GM13977 (cell line): ENCODE results near the gene ERGIC1.

ENCODE experiments used
- DNase-seq: peaks from one replicate; pipeline ENCODE4 v3.0.0; 2012; ENCODE audit warnings: low spot score
- in situ Hi-C: fragments of 300-500 bp; cut with MboI; formaldehyde crosslinking; loops from one replicate; pipeline ENCODE4 v1.12.0; 2022; ENCODE audit warnings: low sequenced_read_pairs, low pct_unique_long_range_greater_than_20kb, mixed read lengths, inconsistent platforms; ENCODE audit not compliant: unreplicated experiment
- TF ChIP-seq, protein P1 (sequence below): IDR thresholded peaks from 2 replicates; pipeline ENCODE4 v1.5.1; 2012; ENCODE audit warnings: mild to moderate bottlenecking, control low read depth; ENCODE audit not compliant: insufficient read depth; ENCODE audit errors: extremely low read depth, missing control alignments

ERGIC1 gene

DNA sequence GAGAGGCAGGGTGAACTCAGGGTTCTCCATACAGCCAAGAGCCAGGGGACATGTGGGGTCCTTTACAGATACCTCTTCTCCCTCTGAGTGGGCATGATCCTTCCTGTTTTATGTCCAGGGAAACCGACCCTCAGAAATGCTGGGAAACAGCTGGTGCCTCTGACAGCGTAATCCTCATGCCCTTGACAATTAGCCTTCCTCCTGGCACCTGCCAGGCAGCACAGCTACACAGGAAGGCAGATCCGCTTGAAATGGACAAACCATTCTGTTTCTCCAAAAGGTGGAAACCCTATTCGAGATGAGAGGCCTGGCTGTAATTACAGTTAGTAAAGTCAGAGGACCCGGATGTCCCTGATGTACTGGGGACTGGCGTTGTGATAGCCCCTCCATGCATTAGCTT, 7.2 kb downstream of the ERGIC1 start:
- TF ChIP-seq, protein P1, sequence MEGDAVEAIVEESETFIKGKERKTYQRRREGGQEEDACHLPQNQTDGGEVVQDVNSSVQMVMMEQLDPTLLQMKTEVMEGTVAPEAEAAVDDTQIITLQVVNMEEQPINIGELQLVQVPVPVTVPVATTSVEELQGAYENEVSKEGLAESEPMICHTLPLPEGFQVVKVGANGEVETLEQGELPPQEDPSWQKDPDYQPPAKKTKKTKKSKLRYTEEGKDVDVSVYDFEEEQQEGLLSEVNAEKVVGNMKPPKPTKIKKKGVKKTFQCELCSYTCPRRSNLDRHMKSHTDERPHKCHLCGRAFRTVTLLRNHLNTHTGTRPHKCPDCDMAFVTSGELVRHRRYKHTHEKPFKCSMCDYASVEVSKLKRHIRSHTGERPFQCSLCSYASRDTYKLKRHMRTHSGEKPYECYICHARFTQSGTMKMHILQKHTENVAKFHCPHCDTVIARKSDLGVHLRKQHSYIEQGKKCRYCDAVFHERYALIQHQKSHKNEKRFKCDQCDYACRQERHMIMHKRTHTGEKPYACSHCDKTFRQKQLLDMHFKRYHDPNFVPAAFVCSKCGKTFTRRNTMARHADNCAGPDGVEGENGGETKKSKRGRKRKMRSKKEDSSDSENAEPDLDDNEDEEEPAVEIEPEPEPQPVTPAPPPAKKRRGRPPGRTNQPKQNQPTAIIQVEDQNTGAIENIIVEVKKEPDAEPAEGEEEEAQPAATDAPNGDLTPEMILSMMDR: no peak
- in situ Hi-C loops: no loop called here
- DNase-seq: no peak

GRCh38 chr5:172843825-172844576, 9.9 kb downstream of the ERGIC1 start:
- in situ Hi-C loops: no loop called here
- no peak for DNase-seq
- TF ChIP-seq, protein P1: no peak

GRCh38 chr5:172844577-172844838, 10.5 kb downstream of the ERGIC1 start:
- in situ Hi-C loops: no loop called here
- TF ChIP-seq, protein P1: no peak
- no peak for DNase-seq

- TF ChIP-seq, protein P1: no peak
- in situ Hi-C loops: no loop called here
- DNase-seq: no peak
These were observed 11.1 kb downstream of the ERGIC1 start for GRCh38 chr5:172845154-172845553.

- in situ Hi-C loops: no loop called here
- DNase-seq: no peak
- TF ChIP-seq, protein P1: no peak
These were observed 11.5 kb downstream of the ERGIC1 start for GRCh38 chr5:172845576-172845975.

DNA sequence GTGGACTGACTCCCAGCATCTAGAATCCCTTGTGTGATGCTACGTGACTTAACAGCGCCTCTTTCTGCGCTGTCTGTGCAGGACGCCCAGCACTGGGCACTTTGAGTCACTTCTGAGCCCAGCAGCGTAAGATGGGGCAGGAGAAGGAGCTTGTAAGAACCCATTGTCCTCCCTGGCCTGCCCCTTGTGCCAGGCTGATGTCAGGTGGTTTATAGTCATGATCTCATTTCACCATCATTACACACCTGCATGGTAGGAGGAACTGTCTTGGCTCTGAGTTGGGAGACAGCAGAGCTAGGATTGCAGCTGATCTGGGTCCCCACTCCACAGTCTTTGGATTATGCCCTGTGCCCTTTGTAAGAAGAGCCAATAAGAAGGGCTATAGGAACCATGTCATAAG, 12.2 kb downstream of the ERGIC1 start:
- in situ Hi-C loops: no loop called here
- TF ChIP-seq, protein P1: no peak
- no peak for DNase-seq
